ENCODE results near the gene GADD45GIP1. TPM values are rescaled to one million over a fixed set of nuclear protein-coding genes. Genes with fewer than 3 reads are reported as not detected.

The GADD45GIP1 gene
- total RNA-seq, 2 donors from 2014 or later = 15.9 to 32.3 TPM

DNA sequence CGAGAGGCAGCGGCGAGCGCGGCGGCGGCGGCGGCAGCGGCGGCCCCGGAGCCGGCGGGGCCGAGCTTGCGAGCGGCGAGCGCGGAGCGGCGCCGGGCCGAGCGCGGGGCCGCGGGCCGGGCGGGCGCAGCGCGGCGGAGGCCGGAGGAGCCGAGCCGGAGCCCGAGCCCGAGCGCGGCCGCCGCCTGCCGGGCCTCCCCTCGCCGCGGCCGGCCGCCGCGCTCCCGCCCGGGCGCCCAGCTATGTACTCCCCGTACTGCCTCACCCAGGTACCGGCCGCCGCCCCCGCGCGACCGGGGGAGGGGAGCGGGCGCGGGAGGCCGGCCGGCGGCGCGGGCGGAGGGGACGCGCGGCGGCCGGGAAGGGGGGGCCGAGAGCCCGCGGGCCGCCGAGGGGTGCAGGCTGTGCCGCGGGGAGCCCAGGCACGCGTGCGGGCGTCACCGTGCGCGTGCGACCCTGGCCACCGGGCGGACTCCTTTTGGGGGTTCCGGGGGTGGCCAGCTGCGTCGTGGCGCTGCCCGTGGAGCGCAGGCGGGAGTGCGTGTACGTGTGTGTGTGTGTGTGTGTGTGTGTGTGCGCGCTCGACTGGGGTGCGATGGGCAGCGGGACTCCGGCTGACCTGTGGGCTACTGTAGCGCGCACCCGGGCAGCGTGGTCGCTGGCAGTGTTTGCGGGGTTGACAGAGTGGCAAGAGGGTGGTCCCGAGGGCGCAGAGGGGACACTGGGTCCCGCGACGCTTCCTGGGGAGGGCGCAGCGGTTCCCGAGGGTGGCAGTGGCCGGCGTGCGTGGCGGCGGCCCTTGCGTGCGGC, 38.8 kb upstream of the GADD45GIP1 start:
- Mint-ChIP-seq H3K4me1 (ENCODE audit: low read depth in 2 of 2) (peaks cover 8 to 11% of the 10 kb centered on the region in 2 donors), H3K4me3 (peak overlapping the region; percentile 89), H3K9me3 (no peaks in the 10 kb centered on the region), H3K27me3 (peaks cover 36 to 39% of the 10 kb centered on the region in 2 donors), H3K27ac (no peak overlapping the region), H3K36me3 (peaks cover 5% of the 10 kb centered on the region)
- DNase-seq (ENCODE audit: low spot score) = peak; percentile 60
- ATAC-seq = peak; percentile 11 to 46

DNA sequence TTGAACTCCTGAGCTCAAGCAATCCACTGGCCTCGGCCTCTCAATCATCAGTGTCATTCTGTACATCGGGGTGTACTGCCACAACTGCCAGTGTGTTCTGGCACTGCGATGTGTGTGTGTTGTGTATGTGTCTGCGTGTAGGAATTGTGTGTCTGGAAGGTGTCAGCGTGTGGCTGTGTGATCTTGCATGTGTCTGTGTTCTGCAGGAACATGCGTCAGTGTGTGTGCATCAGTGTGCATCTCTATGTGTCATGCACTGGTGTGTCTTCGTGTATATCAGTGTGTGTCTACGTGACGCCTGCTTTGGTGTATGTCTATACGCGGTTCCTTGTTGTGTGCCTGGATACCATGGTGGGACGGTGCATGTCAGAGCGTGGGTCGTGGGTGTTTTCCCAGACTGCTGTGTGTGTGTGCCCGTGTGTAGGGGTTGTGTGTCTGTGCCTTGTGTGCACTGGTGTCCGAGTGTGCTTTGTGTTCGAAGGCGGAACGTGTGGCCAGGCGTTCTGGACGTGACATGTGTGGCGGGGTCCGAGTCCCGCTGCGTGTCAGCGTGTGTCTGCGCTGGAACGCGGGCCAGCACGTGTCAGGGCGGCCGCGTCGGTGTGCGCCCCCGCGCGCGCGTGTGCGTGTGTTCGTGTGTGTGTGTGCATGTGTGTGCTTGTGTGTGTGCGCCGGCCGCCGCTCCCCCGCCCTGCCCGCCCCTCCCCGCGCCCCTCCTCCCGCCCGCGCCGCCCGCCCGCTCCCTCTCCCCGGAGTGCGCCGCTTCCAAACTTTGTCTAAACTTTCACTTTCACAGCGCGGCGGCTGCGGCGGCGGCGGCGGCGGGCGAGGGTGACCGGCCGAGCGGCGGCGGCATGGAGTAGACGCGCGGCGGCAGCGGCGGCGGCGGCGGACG, 37.9 kb upstream of the GADD45GIP1 start, which contains the start of gene NFIX:
TSS of gene NFIX (plus strand) at position 775 of the 895 bp plus-strand sequence. CDS start 363 bp downstream, outside the sequence.
- Mint-ChIP-seq H3K4me3 (peak within 1 kb of the TSS; percentile 89), H3K9me3 (no peaks in the 10 kb centered on the region), H3K27ac (peak within 1 kb of the TSS in 1 of 2 donors; percentile 24), H3K4me1 (ENCODE audit: low read depth in 2 of 2) (peaks cover 8 to 11% of the 10 kb centered on the region in 2 donors), H3K27me3 (peaks cover 36 to 42% of the 10 kb centered on the region in 2 donors), H3K36me3 (peaks cover 5% of the 10 kb centered on the region)
- ATAC-seq (peak; percentile 48 to 76), DNase-seq (ENCODE audit: low spot score) (peak; percentile 72)

GRCh38 chr19:12993562-12993961, 36.5 kb upstream of the GADD45GIP1 start:
- ATAC-seq (no peak), DNase-seq (ENCODE audit: low spot score) (no peak)
- Mint-ChIP-seq H3K9me3 (no peaks in the 10 kb centered on the region), H3K27me3 (peaks cover 31 to 35% of the 10 kb centered on the region in 2 donors), H3K27ac (no peak overlapping the region), H3K36me3 (peaks cover 5% of the 10 kb centered on the region), H3K4me1 (ENCODE audit: low read depth in 2 of 2) (peaks cover 8 to 11% of the 10 kb centered on the region in 2 donors), H3K4me3 (no peak overlapping the region)

GRCh38 chr19:12992729-12993128, 35.7 kb upstream of the GADD45GIP1 start:
- H3K9me3 Mint-ChIP-seq = no peaks in the 10 kb centered on the region
- no peak for DNase-seq (ENCODE audit: low spot score)
- H3K27me3 Mint-ChIP-seq = peaks cover 26 to 27% of the 10 kb centered on the region in 2 donors
- H3K4me3 Mint-ChIP-seq = no peak overlapping the region
- H3K4me1 Mint-ChIP-seq (ENCODE audit: low read depth in 2 of 2) = peaks cover 8 to 11% of the 10 kb centered on the region in 2 donors
- H3K27ac Mint-ChIP-seq = no peak overlapping the region
- H3K36me3 Mint-ChIP-seq = peaks cover 5% of the 10 kb centered on the region
- no peak for ATAC-seq

- Mint-ChIP-seq H3K27me3 (peaks cover 26 to 32% of the 10 kb centered on the region in 2 donors), H3K9me3 (no peaks in the 10 kb centered on the region), H3K36me3 (peaks cover 5% of the 10 kb centered on the region), H3K4me3 (no peak overlapping the region), H3K27ac (no peak overlapping the region), H3K4me1 (ENCODE audit: low read depth in 2 of 2) (peaks cover 12 to 17% of the 10 kb centered on the region in 2 donors)
- ATAC-seq (no peak), DNase-seq (ENCODE audit: low spot score) (peak; percentile 23)
Observed at GRCh38 chr19:12991296-12991695, 34.3 kb upstream of the GADD45GIP1 start.

DNA sequence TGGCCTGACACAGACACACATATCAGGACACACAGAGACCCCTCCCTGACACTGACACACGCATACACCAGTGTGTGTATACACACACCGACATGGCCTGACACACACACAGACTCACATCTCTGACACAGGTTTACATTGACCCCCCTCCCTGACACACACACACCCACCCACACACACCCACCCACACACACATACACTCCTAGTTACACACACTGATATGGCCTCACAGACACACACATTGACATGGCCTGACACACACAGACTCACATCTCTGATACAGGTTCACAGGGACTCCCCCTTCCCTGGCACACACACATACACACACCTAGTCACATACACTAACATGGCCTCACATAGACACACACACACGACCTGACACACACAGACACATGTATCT, 33.8 kb upstream of the GADD45GIP1 start:
- H3K27me3 Mint-ChIP-seq = peaks cover 23 to 32% of the 10 kb centered on the region in 2 donors
- H3K9me3 Mint-ChIP-seq = no peaks in the 10 kb centered on the region
- H3K4me1 Mint-ChIP-seq (ENCODE audit: low read depth in 2 of 2) = peaks cover 9 to 17% of the 10 kb centered on the region in 2 donors
- ATAC-seq (no peak), DNase-seq (ENCODE audit: low spot score) (peak; percentile 25)
- H3K4me3 Mint-ChIP-seq = no peak overlapping the region
- no peak overlapping the region for H3K27ac Mint-ChIP-seq
- H3K36me3 Mint-ChIP-seq = peaks cover 5% of the 10 kb centered on the region

DNA sequence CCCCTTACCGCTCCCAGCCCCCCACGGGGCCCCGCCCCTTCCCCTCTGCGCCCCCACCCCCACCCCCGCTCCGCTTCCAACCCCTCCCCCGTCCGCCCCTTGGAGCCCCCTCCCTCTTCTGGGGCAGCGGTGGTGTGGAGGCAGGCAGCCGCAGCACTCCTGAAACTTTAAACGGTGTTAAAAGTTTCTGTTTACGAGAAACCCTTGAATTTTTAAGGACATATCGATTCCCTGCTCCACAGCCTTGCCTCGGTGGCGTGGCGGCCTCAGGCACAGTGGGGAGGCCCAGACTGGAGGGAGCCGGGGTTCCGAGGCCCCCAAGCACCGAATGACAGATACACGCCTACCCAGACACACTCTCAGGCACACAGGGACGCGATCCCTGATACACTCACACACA, 33.4 kb upstream of the GADD45GIP1 start:
- DNase-seq (ENCODE audit: low spot score) = no peak
- Mint-ChIP-seq H3K9me3 (no peaks in the 10 kb centered on the region), H3K4me3 (no peak overlapping the region), H3K27ac (no peak overlapping the region), H3K4me1 (ENCODE audit: low read depth in 2 of 2) (peaks cover 11 to 17% of the 10 kb centered on the region in 2 donors), H3K27me3 (peaks cover 24 to 32% of the 10 kb centered on the region in 2 donors), H3K36me3 (peaks cover 5% of the 10 kb centered on the region)
- no peak for ATAC-seq

GRCh38 chr19:12987781-12988180, 30.8 kb upstream of the GADD45GIP1 start:
- no peak overlapping the region for H3K27ac Mint-ChIP-seq
- peak; percentile 42 for DNase-seq (ENCODE audit: low spot score)
- no peaks in the 10 kb centered on the region for H3K36me3 Mint-ChIP-seq
- peaks cover 10 to 13% of the 10 kb centered on the region in 2 donors for H3K4me1 Mint-ChIP-seq (ENCODE audit: low read depth in 2 of 2)
- no peaks in the 10 kb centered on the region for H3K9me3 Mint-ChIP-seq
- H3K4me3 Mint-ChIP-seq = no peak overlapping the region
- H3K27me3 Mint-ChIP-seq = peaks cover 17 to 20% of the 10 kb centered on the region in 2 donors
- no peak for ATAC-seq

- H3K4me3 Mint-ChIP-seq = no peak overlapping the region
- DNase-seq (ENCODE audit: low spot score) = no peak
Observed at GRCh38 chr19:12987190-12987589, 30.2 kb upstream of the GADD45GIP1 start.

GRCh38 chr19:12986726-12987125, 29.7 kb upstream of the GADD45GIP1 start:
- peaks cover 17 to 20% of the 10 kb centered on the region in 2 donors for H3K27me3 Mint-ChIP-seq
- no peaks in the 10 kb centered on the region for H3K9me3 Mint-ChIP-seq
- ATAC-seq (no peak), DNase-seq (ENCODE audit: low spot score) (no peak)
- no peaks in the 10 kb centered on the region for H3K36me3 Mint-ChIP-seq
- H3K4me3 Mint-ChIP-seq = no peak overlapping the region
- no peak overlapping the region for H3K27ac Mint-ChIP-seq
- peaks cover 10 to 13% of the 10 kb centered on the region in 2 donors for H3K4me1 Mint-ChIP-seq (ENCODE audit: low read depth in 2 of 2)

More at GRCh38 chr19:12987190-12987589, 30.2 kb upstream of the GADD45GIP1 start:
- peaks cover 17 to 20% of the 10 kb centered on the region in 2 donors for H3K27me3 Mint-ChIP-seq
- peaks cover 10 to 13% of the 10 kb centered on the region in 2 donors for H3K4me1 Mint-ChIP-seq (ENCODE audit: low read depth in 2 of 2)
- no peaks in the 10 kb centered on the region for H3K9me3 Mint-ChIP-seq
- no peak overlapping the region for H3K27ac Mint-ChIP-seq
- no peak for ATAC-seq
- no peaks in the 10 kb centered on the region for H3K36me3 Mint-ChIP-seq

GRCh38 chr19:12985049-12985776, 28.2 kb upstream of the GADD45GIP1 start:
- H3K27me3 Mint-ChIP-seq = peaks cover 7 to 11% of the 10 kb centered on the region in 2 donors
- no peaks in the 10 kb centered on the region for H3K36me3 Mint-ChIP-seq
- H3K4me1 Mint-ChIP-seq (ENCODE audit: low read depth in 2 of 2) = peaks cover 6 to 13% of the 10 kb centered on the region in 2 donors
- no peaks in the 10 kb centered on the region for H3K9me3 Mint-ChIP-seq
- no peak for DNase-seq (ENCODE audit: low spot score)
- peak; percentile 80 to 81 for ATAC-seq
- H3K27ac Mint-ChIP-seq = peak overlapping the region in 1 of 2 donors; percentile 45
- peak overlapping the region; percentile 1 for H3K4me3 Mint-ChIP-seq

- H3K27me3 Mint-ChIP-seq = peaks cover 7 to 11% of the 10 kb centered on the region in 2 donors
- no peaks in the 10 kb centered on the region for H3K36me3 Mint-ChIP-seq
- H3K27ac Mint-ChIP-seq = peak overlapping the region in 1 of 2 donors; percentile 45
- DNase-seq (ENCODE audit: low spot score) (no peak), ATAC-seq (no peak)
- H3K4me1 Mint-ChIP-seq (ENCODE audit: low read depth in 2 of 2) = peaks cover 6 to 13% of the 10 kb centered on the region in 2 donors
- H3K4me3 Mint-ChIP-seq = peak overlapping the region; percentile 1
- no peaks in the 10 kb centered on the region for H3K9me3 Mint-ChIP-seq
Observed at GRCh38 chr19:12984683-12985048, 27.6 kb upstream of the GADD45GIP1 start.

GRCh38 chr19:12984143-12984627, 27.2 kb upstream of the GADD45GIP1 start:
- no peak overlapping the region for H3K4me3 Mint-ChIP-seq
- ATAC-seq (no peak), DNase-seq (ENCODE audit: low spot score) (no peak)

More at GRCh38 chr19:12984143-12984627, 27.2 kb upstream of the GADD45GIP1 start:
- H3K27ac Mint-ChIP-seq = no peak overlapping the region
- H3K27me3 Mint-ChIP-seq = peaks cover 7 to 11% of the 10 kb centered on the region in 2 donors
- no peaks in the 10 kb centered on the region for H3K36me3 Mint-ChIP-seq
- no peaks in the 10 kb centered on the region for H3K9me3 Mint-ChIP-seq
- H3K4me1 Mint-ChIP-seq (ENCODE audit: low read depth in 2 of 2) = peaks cover 6 to 13% of the 10 kb centered on the region in 2 donors

Measured in natural killer cell treated with Interleukin-12 subunit alpha and Interleukin-12 subunit beta and Interleukin-15 and Interleukin-18, amount 100 ng/mL, for 72 hours (primary cell).